Head of caudate nucleus (tissue), 42 donors: ENCODE data around the gene EML6.

ENCODE experiments used
- DNase-seq, 42 donors: peaks; one replicate each; pipeline versions ENCODE4 v3.0.0 to v3.0.0-alpha.2; 2020 to 2021; ENCODE audit warnings: mixed read lengths in 7 of 42
- intact Hi-C: fragments of 100-400 bp; cut with DNase I; formaldehyde crosslinking; loops from one replicate; pipeline ENCODE4 v1.15.0; 2022

EML6 gene

DNA sequence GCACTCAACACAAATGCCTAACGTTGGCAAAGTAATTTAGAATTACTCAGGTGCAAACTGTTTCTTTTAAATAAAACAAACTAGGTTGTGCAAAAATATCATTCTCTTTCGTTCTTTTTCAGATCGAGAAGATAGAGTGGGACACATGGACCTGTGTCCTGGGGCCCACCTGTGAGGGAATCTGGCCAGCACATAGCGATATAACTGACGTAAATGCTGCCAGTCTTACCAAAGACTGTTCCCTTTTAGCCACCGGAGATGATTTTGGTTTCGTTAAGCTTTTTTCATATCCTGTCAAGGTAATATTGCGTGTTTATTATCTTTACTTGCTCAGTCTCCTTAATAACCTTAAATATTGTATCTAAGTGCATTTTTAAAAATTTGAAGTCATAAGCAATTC is 193.2 kb downstream of the EML6 start:
- intact Hi-C loops = no loop called here
- no peak for DNase-seq

DNA sequence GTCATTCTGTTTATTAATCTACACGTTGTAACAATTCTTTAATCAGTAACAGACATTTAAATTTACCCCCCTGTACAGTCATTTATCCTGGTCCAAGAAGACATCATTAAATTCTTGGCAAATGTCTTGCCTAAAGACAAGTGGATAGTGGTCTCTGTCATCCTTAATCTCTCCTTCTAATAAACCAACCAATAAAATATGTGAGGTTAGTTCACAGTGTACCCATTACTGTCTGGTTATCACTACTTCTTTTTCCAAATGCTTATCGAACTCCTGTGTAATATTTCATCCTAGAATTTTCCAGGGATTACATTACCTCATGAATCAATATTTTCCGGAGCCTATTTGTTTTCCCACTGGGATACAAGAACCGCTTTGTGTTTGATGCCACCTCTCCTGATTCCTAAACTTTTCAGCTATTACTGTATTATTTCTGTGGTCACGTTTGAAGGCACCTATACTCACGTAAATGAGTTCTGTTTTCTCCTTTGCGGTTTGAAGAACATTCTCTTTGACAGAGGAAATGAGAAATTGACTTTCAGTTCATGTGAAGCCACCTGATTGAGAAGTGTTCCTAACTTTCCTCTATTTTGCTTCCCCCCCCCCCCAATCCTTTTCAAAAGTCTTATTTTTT is 195.3 kb downstream of the EML6 start:
- intact Hi-C loops = no loop called here
- DNase-seq = no peak

- DNase-seq = no peak
- intact Hi-C loops = no loop called here
Observed at GRCh38 chr2:54920660-54921059, 197.2 kb downstream of the EML6 start.

- intact Hi-C loops = no loop called here
- DNase-seq = no peak
Observed at GRCh38 chr2:54924121-54924520, 200.7 kb downstream of the EML6 start.

DNA sequence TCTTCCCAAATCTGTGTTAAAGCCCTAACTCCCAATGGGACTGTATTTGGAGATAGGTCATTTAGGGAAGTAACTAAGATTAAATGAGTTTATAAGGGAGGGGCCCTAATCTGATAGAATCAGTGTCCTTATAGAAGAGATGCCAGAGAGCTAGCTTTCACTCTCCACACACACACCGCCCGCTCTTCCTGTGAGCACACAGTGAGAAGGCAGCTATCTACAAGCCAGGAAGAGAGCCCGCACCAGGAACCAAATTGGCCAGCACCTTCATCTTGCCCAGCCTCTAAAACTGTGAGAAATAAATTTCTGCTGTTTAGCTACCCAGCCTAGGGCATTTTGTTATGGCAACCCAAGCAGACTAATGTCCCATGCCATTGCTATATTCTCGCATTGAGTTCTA is 201.6 kb downstream of the EML6 start:
- intact Hi-C loops = no loop called here
- DNase-seq = no peak

DNA sequence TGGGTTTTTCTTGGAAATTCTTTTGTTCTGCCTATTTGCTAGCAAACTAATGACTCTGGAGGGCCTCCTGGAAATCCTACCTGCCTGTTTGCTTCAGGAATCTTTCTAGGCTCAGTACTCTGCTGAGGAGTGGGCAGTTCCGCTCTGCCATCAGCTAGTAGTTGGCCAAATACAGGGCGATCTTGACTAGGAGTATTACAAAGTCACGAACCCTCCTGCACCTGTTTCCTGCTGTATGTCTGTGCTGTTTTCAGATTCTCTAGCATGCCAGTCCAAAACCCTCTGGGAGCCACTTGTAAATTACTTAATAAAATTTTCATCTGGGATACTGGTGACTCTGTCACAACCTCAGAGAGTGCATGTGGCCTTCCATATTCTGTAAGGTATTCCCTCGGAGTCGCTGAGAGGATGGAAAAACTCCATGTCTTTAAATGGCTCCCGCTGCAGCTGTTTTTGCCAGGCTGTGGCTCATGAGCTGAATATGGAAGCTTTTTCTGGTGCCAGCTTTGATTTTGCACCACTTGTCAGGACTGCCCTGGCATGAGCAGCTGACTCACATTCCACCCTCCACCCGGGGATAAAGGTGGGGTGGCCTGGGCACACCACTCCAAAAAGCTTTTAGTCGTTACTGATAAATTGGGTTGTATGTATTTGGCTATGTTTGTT is 203.8 kb downstream of the EML6 start:
- DNase-seq = no peak
- intact Hi-C loops = no loop called here

DNA sequence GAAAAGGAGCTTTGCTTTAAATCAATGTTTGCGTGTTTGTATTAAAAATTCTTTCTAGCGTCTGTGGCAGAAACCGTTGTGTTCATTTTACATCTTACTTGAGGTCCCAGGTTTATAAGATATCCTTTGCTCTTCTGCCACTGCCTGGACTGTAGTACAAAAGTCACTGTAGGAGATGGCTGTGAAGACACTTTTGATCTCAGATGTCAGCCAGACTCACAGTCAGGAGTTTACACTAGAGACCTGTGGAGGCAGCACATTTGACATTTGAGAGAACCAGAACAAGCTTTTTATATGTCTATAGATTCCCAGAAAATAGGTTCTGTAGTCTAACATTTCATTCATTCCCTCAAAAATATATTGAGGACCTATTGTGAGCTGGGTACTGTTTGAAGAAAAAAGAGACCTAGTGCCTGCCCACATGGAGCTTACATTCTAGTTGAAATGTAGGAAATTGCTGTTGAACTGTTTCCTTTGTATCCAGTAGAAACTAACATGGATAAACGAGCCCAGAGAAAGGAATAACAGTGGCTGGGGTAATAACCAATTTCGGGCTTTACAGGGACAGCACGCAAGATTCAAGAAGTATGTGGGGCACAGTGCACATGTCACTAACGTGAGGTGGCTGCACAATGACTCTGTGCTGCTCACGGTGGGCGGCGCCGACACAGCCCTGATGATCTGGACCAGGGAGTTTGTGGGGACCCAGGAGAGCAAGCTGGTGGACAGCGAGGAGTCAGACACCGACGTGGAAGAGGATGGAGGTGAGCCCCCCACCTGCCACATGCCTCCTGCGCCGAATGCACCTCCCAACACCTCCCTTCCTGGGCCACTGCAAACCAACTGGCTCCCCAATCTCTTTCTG is 204.5 kb downstream of the EML6 start:
- intact Hi-C loops = no loop called here

GRCh38 chr2:54928719-54929118 is 205.3 kb downstream of the EML6 start:
- DNase-seq = no peak
- intact Hi-C loops = no loop called here

More for the DNA sequence above, 204.5 kb downstream of the EML6 start:
- DNase-seq = no peak

DNA sequence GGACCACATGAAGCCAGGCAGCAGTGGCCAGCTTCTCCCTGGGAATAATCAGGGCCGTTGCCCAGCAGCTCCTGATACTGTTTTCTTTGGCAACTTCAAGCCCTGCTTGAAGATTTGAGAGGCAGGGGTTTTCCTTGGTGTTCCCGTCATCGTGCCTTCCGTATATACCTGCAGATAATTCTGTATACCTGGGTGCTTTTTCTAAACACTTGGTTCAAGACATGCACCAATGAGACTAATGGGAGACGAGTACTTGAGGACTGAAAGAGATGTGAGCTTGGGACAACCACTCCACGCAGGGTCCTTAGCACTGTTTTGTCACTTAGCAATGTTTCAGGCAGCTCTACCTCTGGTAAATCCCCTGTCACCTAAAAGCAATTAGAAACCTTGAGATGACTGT is 208.0 kb downstream of the EML6 start:
- intact Hi-C loops = no loop called here

DNA sequence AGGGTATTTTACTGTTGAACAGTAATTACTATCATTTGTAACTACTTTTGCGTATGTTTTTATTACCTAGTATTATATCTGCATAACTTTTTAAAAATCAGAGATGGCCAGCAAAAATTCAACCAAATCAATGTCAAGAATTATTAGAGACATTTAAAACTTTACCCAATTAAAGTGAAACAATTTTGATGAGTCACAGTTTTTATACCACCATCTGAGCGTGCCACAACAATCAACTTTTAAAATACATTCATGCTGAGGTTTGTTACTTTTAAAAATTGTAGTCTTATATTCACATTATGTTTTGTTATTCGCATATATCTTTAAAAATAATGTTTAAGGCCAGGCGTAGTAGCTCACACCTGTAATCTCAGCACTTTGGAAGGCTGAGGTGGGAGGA is 211.9 kb downstream of the EML6 start:
- no peak for DNase-seq
- intact Hi-C loops = no loop called here

More for the DNA sequence above, 208.0 kb downstream of the EML6 start:
- DNase-seq = no peak

- DNase-seq = no peak
- intact Hi-C loops = no loop called here
Observed at GRCh38 chr2:54936766-54937165, 213.3 kb downstream of the EML6 start.

DNA sequence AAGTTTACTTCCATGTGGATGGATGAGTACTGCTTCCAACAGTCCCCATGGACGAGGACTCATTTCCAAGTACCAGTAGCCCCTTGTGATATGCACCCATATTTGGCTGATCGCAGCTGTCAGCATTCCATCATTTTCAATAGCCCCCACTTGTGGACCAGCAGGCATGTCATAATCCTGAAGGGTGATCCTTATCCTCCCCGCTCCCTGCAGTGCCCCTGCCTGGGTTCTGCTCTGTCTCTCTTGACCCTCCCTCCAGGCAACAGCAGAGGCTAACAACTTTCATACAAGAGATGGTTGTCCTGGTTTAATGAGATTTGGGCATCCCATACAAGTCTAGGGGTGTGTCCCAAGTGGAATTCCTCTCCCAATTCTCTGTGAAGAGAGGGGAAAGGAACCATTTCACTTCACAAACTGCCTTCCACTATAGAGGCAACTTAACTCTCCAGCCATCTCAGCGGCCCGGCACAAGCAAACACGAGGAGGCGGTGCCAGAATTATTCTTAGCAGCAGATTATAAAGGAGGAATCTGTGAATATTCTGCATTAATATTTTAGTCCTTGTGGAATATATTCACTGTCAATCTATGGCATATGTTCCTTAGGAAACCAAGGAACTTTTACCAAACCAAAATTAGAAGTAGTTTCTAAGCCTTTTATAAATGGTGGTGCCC is 216.1 kb downstream of the EML6 start:
- DNase-seq = peak in 1 of 42 donors; percentile 44
- intact Hi-C loops = loop anchor here (10.0 kb wide), 1 partner anchor 65 kb away; no protein-coding TSS in a partner anchor

DNA sequence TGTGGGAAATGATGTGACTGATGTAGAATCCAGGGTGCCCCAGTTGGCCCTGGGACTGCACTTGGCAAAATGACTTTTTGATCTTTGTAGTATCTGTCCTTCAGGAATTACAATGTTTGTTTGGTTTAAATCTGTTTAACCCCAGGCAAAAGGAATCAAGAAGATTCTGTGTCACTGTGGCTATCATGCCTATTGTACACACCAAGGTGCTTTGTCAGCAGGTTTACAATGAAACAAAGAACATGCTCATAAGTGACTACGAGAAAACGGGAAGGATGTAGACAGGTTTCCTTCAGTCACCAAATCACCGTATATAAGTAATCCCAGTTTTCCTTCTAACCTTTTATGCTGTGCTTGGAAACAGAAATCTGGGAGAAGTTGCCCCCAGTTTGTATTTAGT is 217.3 kb downstream of the EML6 start:
- DNase-seq = no peak
- intact Hi-C loops = loop anchor here (10.0 kb wide), 1 partner anchor 64 kb away; no protein-coding TSS in a partner anchor

GRCh38 chr2:54941248-54941984 is 218.0 kb downstream of the EML6 start:
- intact Hi-C loops = loop anchor here (10.0 kb wide), 1 partner anchor 63 kb away; no protein-coding TSS in a partner anchor
- peak in 19 of 42 donors; percentile 25 to 77 (median 50) for DNase-seq

DNA sequence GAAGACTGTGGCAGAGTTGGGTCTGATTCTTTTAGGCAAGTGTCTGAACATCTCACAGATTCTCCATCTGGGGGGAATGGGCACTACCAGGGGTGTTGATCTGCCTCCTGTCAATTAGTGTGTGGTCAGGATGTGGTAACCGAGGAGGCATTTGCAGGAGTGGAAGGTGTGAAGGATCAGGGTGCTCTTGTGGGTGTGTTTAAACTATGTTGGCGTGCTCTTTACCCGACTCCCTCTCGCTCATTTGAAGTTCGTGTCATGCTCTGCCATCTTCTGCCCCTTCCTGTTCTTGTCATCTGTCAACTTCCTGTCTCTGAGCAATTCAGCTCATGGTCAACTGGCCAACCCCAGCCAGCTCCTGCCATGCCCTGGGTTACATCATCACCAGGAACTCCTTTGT is 218.9 kb downstream of the EML6 start:
- intact Hi-C loops = loop anchor here (10.0 kb wide), 1 partner anchor 62 kb away; no protein-coding TSS in a partner anchor
- peak in 1 of 42 donors; percentile 39 for DNase-seq

- intact Hi-C loops = loop anchor here (10.0 kb wide), 1 partner anchor 60 kb away; no protein-coding TSS in a partner anchor
- DNase-seq = no peak
Observed at GRCh38 chr2:54944724-54945326, 221.4 kb downstream of the EML6 start.

DNA sequence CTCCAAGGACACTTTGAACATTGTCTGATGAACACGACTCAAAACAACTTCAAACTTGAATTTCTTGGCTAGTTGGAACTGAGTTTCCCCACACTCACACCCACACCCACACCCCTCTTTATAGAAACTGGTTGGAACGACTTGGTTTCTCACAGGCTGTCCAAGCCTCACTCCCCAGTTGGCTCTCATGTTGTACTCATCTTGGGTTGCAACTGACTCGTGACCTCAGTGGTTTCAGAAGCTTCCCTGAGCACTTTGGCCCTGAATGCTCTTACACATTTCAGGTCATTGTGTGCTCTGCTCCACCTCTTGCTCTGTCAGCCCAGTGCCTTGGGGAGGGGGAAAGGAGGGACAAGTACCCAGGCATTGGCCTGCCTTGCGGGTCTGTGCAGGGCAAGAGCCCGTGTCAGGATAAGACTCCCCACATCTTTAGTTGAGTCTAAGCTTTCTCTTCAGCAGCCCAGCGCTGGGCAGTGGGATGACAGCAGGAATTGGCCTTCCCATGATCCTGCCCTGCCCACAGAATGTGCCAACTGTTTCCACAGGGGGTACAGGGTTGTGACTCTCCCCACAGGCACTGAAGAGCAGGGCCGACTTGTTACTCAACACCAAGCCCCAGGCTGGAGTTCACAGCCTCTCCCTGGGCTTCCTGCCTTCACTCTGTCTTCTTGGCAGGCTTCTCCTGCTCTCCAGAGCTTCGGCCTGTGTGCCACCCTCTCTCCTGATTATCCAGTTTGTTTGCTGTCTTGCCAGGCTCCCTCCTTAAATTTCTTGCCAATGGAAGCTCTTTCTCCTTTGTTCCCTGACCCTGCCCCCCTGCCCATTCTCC is 222.1 kb downstream of the EML6 start:
- intact Hi-C loops = loop anchor here (10.0 kb wide), 1 partner anchor 59 kb away; no protein-coding TSS in a partner anchor
- DNase-seq = peak in 28 of 42 donors; percentile 26 to 82 (median 56)
